AG09319 (cell line): ENCODE data around the gene SIGLEC11.
"Not testable (repeated sequence)": the region's sequence is repeated elsewhere in the genome, so short reads cannot be mapped to it uniquely, and the experiment has no call there.

Experiments
- DNase-seq: peaks from one replicate; pipeline ENCODE4 v3.0.0-alpha.2; 2010; ENCODE audit warnings: low read depth; ENCODE audit errors: extremely low read depth
- TF ChIP-seq, protein P1 (sequence below): IDR thresholded peaks from 2 replicates; pipeline ENCODE4 v1.5.1; 2011; ENCODE audit warnings: low read depth, mild to moderate bottlenecking, inconsistent platforms, low read length, moderate library complexity

The SIGLEC11 gene

DNA sequence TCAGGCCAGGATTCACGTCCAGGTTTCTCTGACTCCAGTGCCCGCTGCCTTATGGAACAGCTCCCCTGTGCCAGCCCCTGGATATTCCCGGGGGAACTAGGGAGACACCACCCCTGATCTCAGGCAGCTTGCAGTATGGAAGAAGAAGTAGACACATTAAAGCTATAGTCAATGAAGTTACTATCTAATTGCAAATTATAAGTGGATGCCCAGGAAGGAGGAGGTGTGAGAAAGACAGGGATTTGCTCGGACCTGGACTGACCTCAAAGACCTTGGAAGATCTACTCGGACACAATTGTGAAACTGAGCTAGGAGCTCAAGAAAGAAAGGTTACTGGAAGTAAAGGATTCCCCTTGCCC is 10.4 kb downstream of the SIGLEC11 start:
- DNase-seq: no peak

DNA sequence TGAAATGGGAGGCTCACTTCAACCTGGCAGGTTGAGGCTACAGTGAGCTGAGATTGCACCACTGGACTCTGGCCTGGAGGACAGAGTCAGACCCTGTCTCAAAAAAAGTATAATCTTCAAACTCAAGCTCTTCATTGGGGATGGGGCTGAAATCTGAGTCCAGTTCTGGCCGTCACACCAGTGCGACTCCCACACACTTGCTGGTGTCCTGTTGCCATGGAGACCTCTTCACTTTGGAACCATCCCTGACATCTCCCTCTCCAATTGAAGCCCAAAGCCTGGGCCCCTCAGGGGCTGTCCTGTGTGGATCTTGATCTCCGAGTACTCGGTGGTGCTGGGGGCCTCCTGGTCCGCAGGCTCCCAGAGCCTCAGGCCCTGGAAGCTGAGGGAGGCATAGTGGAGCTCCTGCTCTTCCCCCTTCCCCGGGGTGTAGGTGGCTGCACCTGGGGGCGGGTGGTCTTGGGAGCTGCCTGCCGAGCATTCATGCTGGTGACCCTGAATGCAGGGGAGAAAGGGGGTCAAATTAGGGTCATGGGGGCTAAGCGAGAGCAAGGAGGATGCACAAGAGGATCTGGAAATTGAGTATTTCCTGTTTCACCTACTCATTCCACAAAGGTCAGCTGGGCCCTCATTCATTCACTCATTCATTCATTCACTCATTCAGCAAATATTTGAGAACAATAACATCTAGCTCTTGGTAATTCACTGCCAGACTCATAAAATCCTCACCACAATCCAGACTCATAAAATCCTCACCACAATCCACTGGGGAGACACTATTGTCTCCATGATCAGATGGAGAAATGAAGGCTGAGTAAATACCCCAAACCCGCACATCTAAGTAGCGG is 11.0 kb downstream of the SIGLEC11 start:
- TF ChIP-seq, protein P1, sequence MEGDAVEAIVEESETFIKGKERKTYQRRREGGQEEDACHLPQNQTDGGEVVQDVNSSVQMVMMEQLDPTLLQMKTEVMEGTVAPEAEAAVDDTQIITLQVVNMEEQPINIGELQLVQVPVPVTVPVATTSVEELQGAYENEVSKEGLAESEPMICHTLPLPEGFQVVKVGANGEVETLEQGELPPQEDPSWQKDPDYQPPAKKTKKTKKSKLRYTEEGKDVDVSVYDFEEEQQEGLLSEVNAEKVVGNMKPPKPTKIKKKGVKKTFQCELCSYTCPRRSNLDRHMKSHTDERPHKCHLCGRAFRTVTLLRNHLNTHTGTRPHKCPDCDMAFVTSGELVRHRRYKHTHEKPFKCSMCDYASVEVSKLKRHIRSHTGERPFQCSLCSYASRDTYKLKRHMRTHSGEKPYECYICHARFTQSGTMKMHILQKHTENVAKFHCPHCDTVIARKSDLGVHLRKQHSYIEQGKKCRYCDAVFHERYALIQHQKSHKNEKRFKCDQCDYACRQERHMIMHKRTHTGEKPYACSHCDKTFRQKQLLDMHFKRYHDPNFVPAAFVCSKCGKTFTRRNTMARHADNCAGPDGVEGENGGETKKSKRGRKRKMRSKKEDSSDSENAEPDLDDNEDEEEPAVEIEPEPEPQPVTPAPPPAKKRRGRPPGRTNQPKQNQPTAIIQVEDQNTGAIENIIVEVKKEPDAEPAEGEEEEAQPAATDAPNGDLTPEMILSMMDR: no peak
- DNase-seq: no peak

More for the DNA sequence above, 10.4 kb downstream of the SIGLEC11 start:
- TF ChIP-seq, protein P1: no peak

DNA sequence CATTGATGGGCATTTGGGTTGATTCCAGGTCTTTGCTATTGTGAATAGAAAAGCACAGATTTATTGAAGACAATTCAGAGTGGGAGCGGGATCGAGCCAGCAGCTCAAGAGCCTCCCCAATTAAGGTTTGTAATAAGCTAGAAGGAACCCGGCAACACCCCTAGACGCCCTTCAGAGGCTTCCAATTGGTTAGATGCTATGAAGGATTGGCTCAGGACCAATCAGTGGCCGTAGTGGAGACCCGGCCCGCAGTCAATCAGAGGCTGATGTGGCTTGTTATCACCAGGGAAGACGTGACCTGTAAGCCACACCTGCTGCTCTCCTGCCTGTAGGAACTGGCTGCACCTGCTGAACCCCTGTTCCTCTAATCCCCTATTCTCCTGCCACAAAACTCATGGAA is 14.6 kb downstream of the SIGLEC11 start:
- no peak for DNase-seq
- TF ChIP-seq, protein P1: no peak

DNA sequence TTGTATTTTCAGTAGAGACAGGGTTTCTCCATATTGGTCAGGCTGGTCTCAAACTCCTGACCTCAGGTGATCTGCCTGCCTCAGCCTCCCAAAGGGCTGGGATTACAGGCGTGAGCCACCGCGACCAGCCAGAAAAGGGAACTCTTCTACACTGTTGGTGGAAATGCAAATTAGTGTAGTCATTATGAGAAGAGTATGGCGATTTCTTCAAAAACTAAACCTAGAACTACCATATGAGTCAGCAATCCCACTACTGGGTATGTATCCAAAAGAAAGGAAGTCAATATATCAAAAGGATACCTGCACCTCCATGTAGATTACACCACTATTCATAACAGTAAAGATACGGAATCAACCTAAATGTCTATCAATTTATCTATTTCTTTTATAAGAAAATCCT is 16.4 kb downstream of the SIGLEC11 start:
- DNase-seq: not testable (repeated sequence)

DNA sequence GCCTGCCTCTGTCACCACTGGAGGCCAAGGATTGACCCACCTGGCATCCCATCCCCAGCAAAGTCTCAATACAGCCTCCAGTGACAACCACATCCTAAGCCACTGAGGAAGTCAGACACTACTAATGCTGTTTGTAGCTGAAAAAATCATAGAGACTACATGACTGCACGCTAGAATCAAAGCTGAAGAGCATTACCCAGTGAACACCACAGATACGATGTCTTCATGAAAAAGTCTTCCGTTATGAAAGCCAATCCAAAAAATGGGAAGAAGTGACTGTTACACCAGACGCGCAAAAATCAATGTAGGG is 20.5 kb downstream of the SIGLEC11 start:
- TF ChIP-seq, protein P1: no peak

DNA sequence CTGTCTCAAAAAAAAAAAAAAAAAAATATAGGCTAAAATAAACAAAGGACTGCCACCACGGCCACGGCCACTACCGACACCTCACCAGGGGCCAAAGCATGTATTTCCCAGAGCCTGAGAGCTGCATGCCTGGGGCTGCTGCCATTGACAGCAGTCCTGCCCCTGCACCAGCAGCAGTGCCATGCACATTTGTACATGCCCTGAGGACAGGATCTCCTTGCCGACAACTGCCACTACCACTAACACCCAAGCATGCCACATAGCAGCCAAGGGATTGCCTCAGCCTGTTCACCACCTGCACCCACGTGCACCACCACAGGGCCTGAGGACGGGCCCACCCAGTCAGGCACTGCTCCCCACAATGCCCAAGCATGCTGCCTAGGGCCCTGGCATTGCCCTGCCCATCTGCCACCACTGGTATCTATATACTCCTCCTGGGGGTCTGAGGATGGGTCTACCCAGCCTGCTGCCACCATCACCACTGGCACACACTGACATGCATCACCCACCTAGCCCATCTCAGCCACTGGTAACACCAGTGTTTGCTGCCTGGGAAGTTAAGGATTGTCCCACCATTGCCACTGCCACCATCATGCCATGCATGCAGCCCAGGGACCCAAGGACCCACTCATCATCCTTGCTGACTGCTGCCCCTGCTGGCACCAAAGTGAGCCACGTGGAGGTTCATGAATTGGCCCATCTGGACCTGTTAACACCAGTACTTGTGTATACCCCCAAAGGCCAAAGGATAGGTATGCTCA is 21.1 kb downstream of the SIGLEC11 start:
- TF ChIP-seq, protein P1: no peak; the same call in 1 of the 2 replicates
- no peak for DNase-seq

More for the DNA sequence above, 20.5 kb downstream of the SIGLEC11 start:
- no peak for DNase-seq

DNA sequence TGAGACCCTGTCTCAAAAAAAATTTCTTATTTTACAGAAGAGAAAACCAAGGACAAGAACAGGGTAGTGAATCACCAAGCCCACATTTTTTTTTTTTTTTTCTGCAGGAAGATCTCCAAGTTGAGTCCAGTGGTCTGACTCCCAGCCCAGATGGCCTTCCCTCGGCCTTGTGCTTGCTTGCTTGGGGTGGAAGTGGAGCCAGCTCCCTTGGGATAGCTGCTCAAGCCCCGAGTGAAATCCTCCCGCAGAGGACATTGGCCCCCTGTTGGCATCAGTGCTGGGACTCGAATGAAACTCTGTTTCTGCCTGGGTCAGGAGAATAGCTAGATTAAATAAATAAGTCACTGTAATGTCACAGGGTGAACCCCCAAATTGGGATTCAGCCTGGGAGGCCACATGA is 22.3 kb downstream of the SIGLEC11 start:
- TF ChIP-seq, protein P1: no peak
- DNase-seq: no peak
